Suprapubic skin (tissue), 4 donors: ENCODE measurements around the gene FAM222A. TPM values are rescaled to one million over a fixed set of nuclear protein-coding genes. Genes with fewer than 3 reads are reported as not detected.
A peak's percentile ranks its signal among the peaks of the same experiment; 100 is the strongest.

Experiments used
- DNase-seq, 2 donors: peaks; one replicate each; pipeline ENCODE4 v3.0.0-alpha.2; 2019; ENCODE audit warnings: low spot score in 2 of 2
- H3K27ac ChIP-seq: fragments of 200-600 bp; sonication (generic); one replicate; pipeline ENCODE4 v1.5.1; 2019
- H3K27me3 ChIP-seq: fragments of 200-600 bp; sonication (generic); one replicate; pipeline ENCODE4 v1.5.1; 2019
- H3K36me3 ChIP-seq: fragments of 200-600 bp; sonication (generic); one replicate; pipeline ENCODE4 v1.5.1; 2019
- H3K4me1 ChIP-seq: fragments of 200-600 bp; sonication (generic); one replicate; pipeline ENCODE4 v1.5.1; 2019
- H3K4me3 ChIP-seq: fragments of 200-600 bp; sonication (generic); one replicate; pipeline ENCODE4 v1.5.1; 2019; ENCODE audit warnings: mild to moderate bottlenecking
- H3K9me3 ChIP-seq: fragments of 200-600 bp; sonication (generic); one replicate; pipeline ENCODE4 v1.5.1; 2019
- CTCF ChIP-seq, 2 donors: fragments of 200-600 bp in 1 of 2; fragments of 450-650 bp in 1 of 2; sonication (generic) in 1 of 2; IDR thresholded peaks; one replicate each; pipeline ENCODE4 v1.5.1; 2016 to 2019; ENCODE audit warnings: antibody characterized with exemption in 2 of 2, mild to moderate bottlenecking in 1 of 2, moderate library complexity in 1 of 2
- EP300 ChIP-seq: sonication (generic); formaldehyde crosslinking; IDR thresholded peaks from one replicate; pipeline ENCODE4 v1.6.1; 2017; ENCODE audit warnings: antibody characterized with exemption
- POLR2A ChIP-seq, 2 donors: fragments of 450-650 bp; IDR thresholded peaks; one replicate each; pipeline ENCODE4 v1.6.1; 2017; ENCODE audit warnings: antibody characterized with exemption in 2 of 2, mild to moderate bottlenecking in 2 of 2, moderate library complexity in 2 of 2
- POLR2AphosphoS5 ChIP-seq, 3 donors: sonication (generic); formaldehyde crosslinking; IDR thresholded peaks; one replicate each; pipeline ENCODE4 v1.6.1; 2017; ENCODE audit warnings: antibody characterized with exemption in 3 of 3
- WGBS: methylation state at CpG from one replicate; pipeline ENCODE4 v1.1.5; 2018; 5-methylcytosine and 5-hydroxymethylcytosine counted together
- total RNA-seq, 4 donors: library from RNA; depleted of rRNA; stranded (reverse); fragments of >200 nt; gene quantifications; one replicate each; pipeline ENCODE4 v1.1.0, GENCODE V29; 2016

The FAM222A gene
- total RNA-seq, 4 donors from 2014 or later: 3.9 to 8.5 (median 6.6) TPM

GRCh38 chr12:109680264-109681005, 33.2 kb upstream of the FAM222A start:
- Histone ChIP-seq H3K9me3 (no peaks in the 10 kb centered on the region), H3K4me3 (no peak overlapping the region), H3K36me3 (no peaks in the 10 kb centered on the region), H3K27ac (peak overlapping the region; percentile 25), H3K4me1 (peaks cover 8% of the 10 kb centered on the region), H3K27me3 (peaks cover 3% of the 10 kb centered on the region)
- no peak for DNase-seq
- TF ChIP-seq POLR2AphosphoS5 (IDR thresholded peaks at IDR 0.05): no peak
- no peak for TF ChIP-seq CTCF (IDR thresholded peaks at IDR 0.05)
- TF ChIP-seq EP300: no peak
- TF ChIP-seq POLR2A (IDR thresholded peaks at IDR 0.05): no peak
- WGBS: 76% methylated on average over 4 of the region's 4 CpGs

GRCh38 chr12:109681986-109682707, 31.5 kb upstream of the FAM222A start:
- no peaks in the 10 kb centered on the region for H3K27me3 ChIP-seq
- H3K9me3 ChIP-seq: no peaks in the 10 kb centered on the region
- no peaks in the 10 kb centered on the region for H3K36me3 ChIP-seq
- no peak overlapping the region for H3K4me3 ChIP-seq
- H3K27ac ChIP-seq: no peak overlapping the region
- 71% methylated on average over 7 of the region's 7 CpGs for WGBS
- peaks cover 8% of the 10 kb centered on the region for H3K4me1 ChIP-seq
- DNase-seq: no peak
- TF ChIP-seq POLR2A (IDR thresholded peaks at IDR 0.05) (no peak), CTCF (IDR thresholded peaks at IDR 0.05) (no peak)

- no peak for DNase-seq
- Histone ChIP-seq H3K9me3 (no peaks in the 10 kb centered on the region), H3K4me3 (no peak overlapping the region), H3K4me1 (peaks cover 8% of the 10 kb centered on the region), H3K27me3 (no peaks in the 10 kb centered on the region), H3K27ac (no peak overlapping the region), H3K36me3 (no peaks in the 10 kb centered on the region)
- TF ChIP-seq POLR2A (IDR thresholded peaks at IDR 0.05) (no peak), EP300 (no peak), POLR2AphosphoS5 (IDR thresholded peaks at IDR 0.05) (no peak)
- 92% methylated on average over 1 of the region's 1 CpG for WGBS
Measured at GRCh38 chr12:109682708-109683060, 30.9 kb upstream of the FAM222A start.

- DNase-seq: no peak
- Histone ChIP-seq H3K9me3 (no peaks in the 10 kb centered on the region), H3K4me1 (peaks cover 8% of the 10 kb centered on the region), H3K4me3 (no peak overlapping the region), H3K36me3 (no peaks in the 10 kb centered on the region), H3K27ac (no peak overlapping the region), H3K27me3 (no peaks in the 10 kb centered on the region)
- no peak for TF ChIP-seq CTCF (IDR thresholded peaks at IDR 0.05)
- TF ChIP-seq POLR2AphosphoS5 (IDR thresholded peaks at IDR 0.05): no peak
- TF ChIP-seq EP300: no peak
- TF ChIP-seq POLR2A (IDR thresholded peaks at IDR 0.05): no peak
Measured at GRCh38 chr12:109683316-109683715, 30.3 kb upstream of the FAM222A start.

- no peak for DNase-seq
- Histone ChIP-seq H3K27me3 (no peaks in the 10 kb centered on the region), H3K4me1 (peaks cover 3% of the 10 kb centered on the region), H3K27ac (no peak overlapping the region), H3K9me3 (no peaks in the 10 kb centered on the region), H3K4me3 (no peak overlapping the region), H3K36me3 (no peaks in the 10 kb centered on the region)
- TF ChIP-seq POLR2A (IDR thresholded peaks at IDR 0.05) (no peak), EP300 (no peak), CTCF (IDR thresholded peaks at IDR 0.05) (no peak), POLR2AphosphoS5 (IDR thresholded peaks at IDR 0.05) (no peak)
- 85% methylated on average over 9 of the region's 10 CpGs for WGBS
Measured at GRCh38 chr12:109685574-109686447, 27.8 kb upstream of the FAM222A start.
